ENCODE measurements around the gene MAP3K13.

The MAP3K13 gene

DNA sequence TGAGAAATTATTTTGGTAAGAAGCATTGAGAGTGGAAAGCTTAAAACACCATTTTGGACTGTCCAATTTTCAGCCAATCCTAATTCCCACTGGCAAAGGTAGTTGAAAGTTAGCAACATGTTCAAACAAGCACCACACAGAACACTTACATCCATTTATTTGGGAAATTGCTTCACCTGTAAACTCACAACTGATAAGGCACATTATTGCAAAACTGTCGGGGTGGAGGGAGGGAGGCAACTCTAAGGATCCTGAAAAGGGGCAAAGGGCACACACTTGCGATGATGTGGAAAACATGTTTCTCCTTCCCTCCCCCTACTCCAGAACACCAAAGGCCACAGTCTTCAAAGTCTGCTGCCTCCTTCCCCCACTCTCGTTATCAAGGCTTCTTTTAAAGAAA is 126.5 kb downstream of the MAP3K13 start:
- Histone ChIP-seq H3K4me3 (no peak overlapping the region), H3K27ac (no peak overlapping the region)

GRCh38 chr3:185490241-185490640 is 127.3 kb downstream of the MAP3K13 start:
- no peak overlapping the region for H3K27ac ChIP-seq
- no peak overlapping the region for H3K4me3 ChIP-seq

- peak within 1 kb of the TSS; percentile 63 to 93 (median 81) for H3K4me3 ChIP-seq
Measured at GRCh38 chr3:185498503-185499396, 135.8 kb downstream of the MAP3K13 start, which contains the start of gene TMEM41A. TSS of gene TMEM41A (minus strand) at chr3:185499035. CDS start at chr3:185498961, 74 bp downstream.

GRCh38 chr3:185502987-185503386 is 140.1 kb downstream of the MAP3K13 start:
- Histone ChIP-seq H3K27ac (peak overlapping the region in 5 of 21 experiments; percentile 1 to 50 (median 38)), H3K4me3 (no peak overlapping the region)

More at GRCh38 chr3:185498503-185499396, 135.8 kb downstream of the MAP3K13 start, which contains the start of gene TMEM41A:
- H3K27ac ChIP-seq = peak within 1 kb of the TSS in 20 of 21 experiments; percentile 61 to 95 (median 84)

GRCh38 chr3:185503521-185503920 is 140.6 kb downstream of the MAP3K13 start:
- H3K4me3 ChIP-seq = no peak overlapping the region
- H3K27ac ChIP-seq = peak overlapping the region in 5 of 21 experiments; percentile 8 to 50 (median 27)

DNA sequence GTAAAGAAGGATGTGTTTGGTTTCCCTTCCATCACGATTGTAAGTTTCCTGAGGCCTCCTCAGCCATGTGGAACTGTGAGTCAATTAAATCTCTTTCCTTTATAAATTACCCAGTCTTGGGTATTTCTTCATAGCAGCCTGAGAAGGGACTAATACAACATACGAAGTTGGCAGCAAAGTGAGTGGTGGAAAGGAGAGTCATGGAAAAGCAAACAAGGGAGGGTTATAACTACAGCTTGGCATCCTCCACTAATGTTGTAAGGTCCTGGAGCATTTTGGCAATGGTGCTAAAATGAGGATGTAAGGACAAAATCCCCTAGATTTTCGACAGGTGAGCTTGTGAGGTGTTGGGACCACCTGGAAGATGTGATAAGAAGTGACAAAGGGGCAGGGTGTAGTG is 141.7 kb downstream of the MAP3K13 start:
- H3K27ac ChIP-seq = peak overlapping the region in 3 of 21 experiments; percentile 8 to 46 (median 43)
- H3K4me3 ChIP-seq = no peak overlapping the region

GRCh38 chr3:185507883-185508282 is 144.9 kb downstream of the MAP3K13 start:
- Histone ChIP-seq H3K4me3 (no peak overlapping the region), H3K27ac (no peak overlapping the region)

- no peak overlapping the region for H3K27ac ChIP-seq
- H3K4me3 ChIP-seq = no peak overlapping the region
Measured at GRCh38 chr3:185508335-185508991, 145.5 kb downstream of the MAP3K13 start.

- Histone ChIP-seq H3K4me3 (no peak overlapping the region), H3K27ac (no peak overlapping the region)
Measured at GRCh38 chr3:185511711-185512110, 148.8 kb downstream of the MAP3K13 start.

- Histone ChIP-seq H3K27ac (no peak overlapping the region), H3K4me3 (no peak overlapping the region)
Measured at GRCh38 chr3:185517387-185518130, 154.6 kb downstream of the MAP3K13 start.

DNA sequence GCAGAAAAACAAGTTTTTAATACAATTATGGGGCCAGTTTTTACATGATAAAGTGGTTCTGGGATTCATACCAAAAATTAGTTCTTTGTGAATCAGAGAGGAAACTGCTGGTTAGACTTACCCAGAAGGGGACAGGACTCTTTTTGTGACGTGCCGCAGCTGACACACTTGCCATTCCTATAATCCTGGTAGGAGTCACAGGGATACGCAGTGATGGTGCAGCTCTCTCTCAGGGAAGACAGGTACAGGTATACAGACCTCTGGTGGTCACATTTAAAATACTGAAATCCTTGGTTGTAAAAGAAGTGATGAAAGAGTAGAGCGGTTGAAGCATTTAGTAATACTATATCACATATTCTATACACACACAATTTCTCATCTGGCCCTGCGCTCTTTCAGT is 156.1 kb downstream of the MAP3K13 start:
- no peak overlapping the region for H3K4me3 ChIP-seq

DNA sequence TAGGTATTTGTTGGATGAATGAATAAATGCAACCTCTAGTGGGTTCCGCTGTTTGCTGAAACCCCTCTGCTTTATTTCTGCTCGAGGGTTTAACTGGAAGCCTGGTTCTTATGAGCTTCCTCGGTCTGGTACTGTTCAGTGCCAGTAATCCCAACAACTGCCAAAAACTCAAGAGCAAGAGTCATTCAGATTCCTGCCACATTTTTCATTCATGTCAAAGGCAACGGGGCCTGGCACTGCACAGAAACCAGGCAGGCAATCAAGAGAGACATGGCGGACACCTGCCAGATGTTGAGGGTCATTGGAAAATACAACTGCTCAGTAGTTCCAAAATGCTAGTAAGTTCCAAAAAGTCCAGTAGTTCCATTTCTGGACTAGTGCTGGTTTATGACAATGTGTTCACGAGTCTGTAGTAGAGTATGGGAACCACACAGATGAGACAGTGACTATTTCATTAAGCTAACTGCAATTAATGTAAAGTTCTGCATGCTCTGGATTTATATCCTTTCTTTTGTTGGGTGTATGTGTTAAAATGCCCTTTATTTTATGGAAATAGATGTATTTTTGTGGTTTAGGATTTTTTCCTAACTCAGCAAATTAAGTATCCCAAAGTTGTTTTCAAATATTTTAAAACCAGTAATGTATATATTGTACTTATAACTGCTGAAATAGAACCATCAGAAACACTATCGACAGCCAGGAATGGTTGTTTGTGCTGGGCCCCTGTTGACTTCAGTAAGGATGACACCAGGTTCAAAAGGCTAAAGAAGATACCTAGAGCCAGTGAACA is 158.6 kb downstream of the MAP3K13 start:
- Histone ChIP-seq H3K27ac (no peak overlapping the region), H3K4me3 (no peak overlapping the region)

More for the DNA sequence above, 156.1 kb downstream of the MAP3K13 start:
- no peak overlapping the region for H3K27ac ChIP-seq

GRCh38 chr3:185526349-185526951 is 163.5 kb downstream of the MAP3K13 start:
- H3K4me3 ChIP-seq = no peak overlapping the region
- no peak overlapping the region for H3K27ac ChIP-seq

GRCh38 chr3:185527364-185527763 is 164.4 kb downstream of the MAP3K13 start:
- peak overlapping the region in 3 of 21 experiments; percentile 10 to 27 (median 11) for H3K27ac ChIP-seq

GRCh38 chr3:185528532-185528931 is 165.6 kb downstream of the MAP3K13 start:
- H3K27ac ChIP-seq = peak overlapping the region in 1 of 21 experiments; percentile 27
- no peak overlapping the region for H3K4me3 ChIP-seq

More at GRCh38 chr3:185527364-185527763, 164.4 kb downstream of the MAP3K13 start:
- H3K4me3 ChIP-seq = no peak overlapping the region

GRCh38 chr3:185530856-185531255 is 167.9 kb downstream of the MAP3K13 start:
- Histone ChIP-seq H3K27ac (no peak overlapping the region), H3K4me3 (no peak overlapping the region)

- H3K27ac ChIP-seq = no peak overlapping the region
- no peak overlapping the region for H3K4me3 ChIP-seq
Measured at GRCh38 chr3:185532901-185533300, 170.0 kb downstream of the MAP3K13 start.

GRCh38 chr3:185534511-185534910 is 171.6 kb downstream of the MAP3K13 start:
- Histone ChIP-seq H3K27ac (no peak overlapping the region), H3K4me3 (no peak overlapping the region)

Measured in skin epidermis (tissue), 12 donors.